ENCODE results near the gene CNTFR. TPM values are rescaled to one million over a fixed set of nuclear protein-coding genes. Genes with fewer than 3 reads are reported as not detected.
"Not testable (repeated sequence)": the region's sequence is repeated elsewhere in the genome, so short reads cannot be mapped to it uniquely, and the experiment has no call there.

The CNTFR gene
- total RNA-seq, 4 donors from 2014 or later = 0.47 to 11.6 (median 1.6) TPM

GRCh38 chr9:34544035-34544434, 45.5 kb downstream of the CNTFR start:
- Histone ChIP-seq H3K27me3 (peaks cover 26% of the 10 kb centered on the region), H3K4me1 (peaks cover 0 to 17% (median 0%) of the 10 kb centered on the region in 3 donors), H3K27ac (no peak overlapping the region), H3K9me3 (no peaks in the 10 kb centered on the region), H3K36me3 (no peaks in the 10 kb centered on the region), H3K4me3 (no peak overlapping the region)
- no peak for TF ChIP-seq POLR2A (IDR thresholded peaks at IDR 0.05)
- no peak for TF ChIP-seq CTCF (IDR thresholded peaks at IDR 0.05)
- TF ChIP-seq POLR2AphosphoS5 (IDR thresholded peaks at IDR 0.05) = no peak
- TF ChIP-seq EP300 (IDR thresholded peaks at IDR 0.05) = no peak
- no peak for ATAC-seq
- WGBS, 2 donors (ENCODE audit: low coverage in 1 of 2) = 56 to 57% methylated on average over 5 of the region's 5 CpGs

GRCh38 chr9:34541540-34541939, 48.0 kb downstream of the CNTFR start:
- peaks cover 0 to 3% (median 0%) of the 10 kb centered on the region in 3 donors for H3K4me1 ChIP-seq
- H3K4me3 ChIP-seq = no peak overlapping the region
- ATAC-seq = no peak
- H3K9me3 ChIP-seq = no peaks in the 10 kb centered on the region
- H3K36me3 ChIP-seq = no peaks in the 10 kb centered on the region
- 80 to 90% methylated on average over 5 of the region's 7 CpGs for WGBS, 2 donors (ENCODE audit: low coverage in 1 of 2)
- TF ChIP-seq POLR2A (IDR thresholded peaks at IDR 0.05) (no peak), CTCF (IDR thresholded peaks at IDR 0.05) (no peak), EP300 (IDR thresholded peaks at IDR 0.05) (no peak), POLR2AphosphoS5 (IDR thresholded peaks at IDR 0.05) (no peak)
- no peak overlapping the region for H3K27ac ChIP-seq
- H3K27me3 ChIP-seq = peaks cover 27% of the 10 kb centered on the region

GRCh38 chr9:34540827-34541226, 48.7 kb downstream of the CNTFR start:
- Histone ChIP-seq H3K27ac (no peak overlapping the region), H3K4me1 (no peaks in the 10 kb centered on the region), H3K36me3 (no peaks in the 10 kb centered on the region), H3K27me3 (peaks cover 23% of the 10 kb centered on the region), H3K9me3 (no peaks in the 10 kb centered on the region), H3K4me3 (no peak overlapping the region)
- ATAC-seq = no peak
- WGBS, 2 donors (ENCODE audit: low coverage in 1 of 2) = 20 to 100% methylated on average over 1 of the region's 2 CpGs
- TF ChIP-seq EP300 (IDR thresholded peaks at IDR 0.05) (no peak), CTCF (IDR thresholded peaks at IDR 0.05) (no peak), POLR2A (IDR thresholded peaks at IDR 0.05) (no peak), POLR2AphosphoS5 (IDR thresholded peaks at IDR 0.05) (no peak)

- no peaks in the 10 kb centered on the region for H3K36me3 ChIP-seq
- H3K27ac ChIP-seq = no peak overlapping the region
- peaks cover 51% of the 10 kb centered on the region for H3K27me3 ChIP-seq
- TF ChIP-seq POLR2A (IDR thresholded peaks at IDR 0.05) (no peak), CTCF (IDR thresholded peaks at IDR 0.05) (no peak), POLR2AphosphoS5 (IDR thresholded peaks at IDR 0.05) (no peak), EP300 (IDR thresholded peaks at IDR 0.05) (no peak)
- peaks cover 0 to 9% (median 0%) of the 10 kb centered on the region in 3 donors for H3K9me3 ChIP-seq
- no peak overlapping the region for H3K4me3 ChIP-seq
- 38 to 60% methylated on average over 5 to 7 of the region's 7 CpGs for WGBS, 2 donors (ENCODE audit: low coverage in 1 of 2)
- no peak for ATAC-seq
- no peaks in the 10 kb centered on the region for H3K4me1 ChIP-seq
Measured at GRCh38 chr9:34536685-34537084, 52.8 kb downstream of the CNTFR start.

GRCh38 chr9:34532041-34532440, 57.5 kb downstream of the CNTFR start:
- H3K27ac ChIP-seq, H3K4me3 ChIP-seq, H3K4me1 ChIP-seq, ATAC-seq, H3K9me3 ChIP-seq, H3K36me3 ChIP-seq: not testable (repeated sequence)
- no CpG with 5 or more reads among the region's 8 CpGs for WGBS, 2 donors (ENCODE audit: low coverage in 1 of 2)
- peaks cover 41% of the 10 kb centered on the region for H3K27me3 ChIP-seq
